Measurements from ENCODE around the gene SLC47A1.

SLC47A1 gene

DNA sequence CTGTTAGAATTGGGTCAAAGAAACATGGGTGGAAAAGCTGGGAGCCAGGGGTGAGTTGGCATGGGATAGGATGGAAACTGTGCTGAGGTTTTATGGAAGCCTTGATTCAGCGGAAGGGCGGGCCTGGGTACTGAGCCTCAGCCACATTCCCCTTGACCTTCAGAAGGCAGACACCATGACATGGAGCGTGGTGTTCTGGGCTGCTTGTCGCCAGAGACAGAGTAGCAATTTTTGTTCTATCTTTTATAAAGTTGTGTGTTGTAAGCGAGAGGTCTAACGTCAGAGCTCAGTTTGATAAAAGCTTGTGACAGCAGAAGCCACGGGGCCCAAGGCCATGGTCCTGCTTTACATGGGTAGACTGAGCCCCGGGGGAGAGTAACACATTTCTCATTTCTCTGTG, 50.2 kb downstream of the SLC47A1 start:
- H3K27ac ChIP-seq (ENCODE audit: low read depth, low read length), result no peak overlapping the region
- no peaks in the 10 kb centered on the region for H3K36me3 ChIP-seq (ENCODE audit: insufficient read depth, low read length)
- no peaks in the 10 kb centered on the region for H3K9me3 ChIP-seq (ENCODE audit: low read length)
- H3K27me3 ChIP-seq (ENCODE audit: control insufficient read depth in 1 of 2, insufficient read depth in 2 of 2, low read length in 2 of 2), result peaks cover 0 to 4% of the 10 kb centered on the region in 2 donors
- peaks cover 6% of the 10 kb centered on the region for H3K4me1 ChIP-seq (ENCODE audit: insufficient read depth, low read length)
- no peak overlapping the region for H3K4me3 ChIP-seq (ENCODE audit: low read depth in 1 of 2, low read length in 2 of 2)
- no peak overlapping the region for H3K9ac ChIP-seq (ENCODE audit: low read length)

DNA sequence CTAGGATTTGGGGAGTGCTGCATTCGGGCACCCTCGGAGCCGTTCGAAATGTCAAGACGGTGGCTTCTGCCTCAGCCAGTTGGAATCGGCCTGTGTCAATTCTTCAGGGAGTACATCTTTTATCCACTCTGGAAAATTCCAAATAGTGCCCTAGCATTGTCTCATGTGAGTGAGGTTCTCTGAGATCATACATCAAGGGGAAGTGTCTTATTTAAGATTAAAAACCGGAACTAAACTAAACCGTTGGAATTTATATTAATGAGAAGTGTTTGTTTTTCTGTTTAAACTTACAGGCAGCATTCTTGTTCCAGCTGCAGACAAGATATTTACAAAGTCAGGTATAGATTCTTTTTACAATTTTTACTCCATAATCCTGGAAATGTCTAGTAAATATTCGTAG, 56.8 kb downstream of the SLC47A1 start:
- H3K4me3 ChIP-seq (ENCODE audit: low read depth in 1 of 2, low read length in 2 of 2), result no peak overlapping the region
- H3K27me3 ChIP-seq (ENCODE audit: control insufficient read depth in 1 of 2, insufficient read depth in 2 of 2, low read length in 2 of 2), result no peaks in the 10 kb centered on the region
- H3K27ac ChIP-seq (ENCODE audit: low read depth, low read length), result no peak overlapping the region
- H3K9me3 ChIP-seq (ENCODE audit: low read length), result no peaks in the 10 kb centered on the region
- H3K9ac ChIP-seq (ENCODE audit: low read length), result no peak overlapping the region
- no peaks in the 10 kb centered on the region for H3K4me1 ChIP-seq (ENCODE audit: insufficient read depth, low read length)
- no peaks in the 10 kb centered on the region for H3K36me3 ChIP-seq (ENCODE audit: insufficient read depth, low read length)

GRCh38 chr17:19590912-19591551, 57.4 kb downstream of the SLC47A1 start:
- no peaks in the 10 kb centered on the region for H3K36me3 ChIP-seq (ENCODE audit: insufficient read depth, low read length)
- H3K9ac ChIP-seq (ENCODE audit: low read length), result no peak overlapping the region
- no peak overlapping the region for H3K27ac ChIP-seq (ENCODE audit: low read depth, low read length)
- no peak overlapping the region for H3K4me3 ChIP-seq (ENCODE audit: low read depth in 1 of 2, low read length in 2 of 2)
- no peaks in the 10 kb centered on the region for H3K27me3 ChIP-seq (ENCODE audit: control insufficient read depth in 1 of 2, insufficient read depth in 2 of 2, low read length in 2 of 2)
- H3K4me1 ChIP-seq (ENCODE audit: insufficient read depth, low read length), result no peaks in the 10 kb centered on the region
- no peaks in the 10 kb centered on the region for H3K9me3 ChIP-seq (ENCODE audit: low read length)

- no peaks in the 10 kb centered on the region for H3K9me3 ChIP-seq (ENCODE audit: low read length)
- no peaks in the 10 kb centered on the region for H3K27me3 ChIP-seq (ENCODE audit: control insufficient read depth in 1 of 2, insufficient read depth in 2 of 2, low read length in 2 of 2)
- no peak overlapping the region for H3K9ac ChIP-seq (ENCODE audit: low read length)
- H3K4me1 ChIP-seq (ENCODE audit: insufficient read depth, low read length), result no peaks in the 10 kb centered on the region
- no peak overlapping the region for H3K4me3 ChIP-seq (ENCODE audit: low read depth in 1 of 2, low read length in 2 of 2)
- H3K27ac ChIP-seq (ENCODE audit: low read depth, low read length), result no peak overlapping the region
- H3K36me3 ChIP-seq (ENCODE audit: insufficient read depth, low read length), result no peaks in the 10 kb centered on the region
These were observed 58.7 kb downstream of the SLC47A1 start for GRCh38 chr17:19592316-19592715.

GRCh38 chr17:19596869-19597268, 63.2 kb downstream of the SLC47A1 start:
- Histone ChIP-seq H3K9ac (ENCODE audit: low read length) (no peak overlapping the region), H3K9me3 (ENCODE audit: low read length) (no peaks in the 10 kb centered on the region), H3K36me3 (ENCODE audit: insufficient read depth, low read length) (no peaks in the 10 kb centered on the region), H3K27me3 (ENCODE audit: control insufficient read depth in 1 of 2, insufficient read depth in 2 of 2, low read length in 2 of 2) (no peaks in the 10 kb centered on the region), H3K4me1 (ENCODE audit: insufficient read depth, low read length) (no peaks in the 10 kb centered on the region), H3K4me3 (ENCODE audit: low read depth in 1 of 2, low read length in 2 of 2) (no peak overlapping the region), H3K27ac (ENCODE audit: low read depth, low read length) (no peak overlapping the region)

DNA sequence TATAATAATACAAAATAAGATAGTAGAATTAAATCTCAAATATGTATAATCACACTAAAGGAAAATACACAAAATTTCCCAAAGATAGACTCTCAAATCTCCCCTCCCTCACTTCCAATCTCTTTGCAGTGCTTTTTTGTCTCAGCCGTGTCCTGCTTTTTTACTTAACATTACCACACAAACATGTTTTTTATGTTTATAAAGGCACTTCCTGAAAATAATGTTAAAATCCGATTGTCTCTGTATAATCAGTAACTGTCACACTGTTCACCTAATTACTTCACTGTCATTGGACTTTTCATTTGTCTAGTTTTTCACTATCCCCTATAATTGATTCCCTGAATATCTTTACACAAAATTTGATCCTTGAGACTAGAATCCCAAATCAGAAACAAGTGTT, 76.7 kb downstream of the SLC47A1 start:
- Histone ChIP-seq H3K27me3 (ENCODE audit: control insufficient read depth in 1 of 2, insufficient read depth in 2 of 2, low read length in 2 of 2) (no peaks in the 10 kb centered on the region), H3K9ac (ENCODE audit: low read length) (no peak overlapping the region), H3K27ac (ENCODE audit: low read depth, low read length) (no peak overlapping the region), H3K36me3 (ENCODE audit: insufficient read depth, low read length) (no peaks in the 10 kb centered on the region), H3K9me3 (ENCODE audit: low read length) (no peaks in the 10 kb centered on the region), H3K4me1 (ENCODE audit: insufficient read depth, low read length) (peaks cover 9% of the 10 kb centered on the region), H3K4me3 (ENCODE audit: low read depth in 1 of 2, low read length in 2 of 2) (no peak overlapping the region)

DNA sequence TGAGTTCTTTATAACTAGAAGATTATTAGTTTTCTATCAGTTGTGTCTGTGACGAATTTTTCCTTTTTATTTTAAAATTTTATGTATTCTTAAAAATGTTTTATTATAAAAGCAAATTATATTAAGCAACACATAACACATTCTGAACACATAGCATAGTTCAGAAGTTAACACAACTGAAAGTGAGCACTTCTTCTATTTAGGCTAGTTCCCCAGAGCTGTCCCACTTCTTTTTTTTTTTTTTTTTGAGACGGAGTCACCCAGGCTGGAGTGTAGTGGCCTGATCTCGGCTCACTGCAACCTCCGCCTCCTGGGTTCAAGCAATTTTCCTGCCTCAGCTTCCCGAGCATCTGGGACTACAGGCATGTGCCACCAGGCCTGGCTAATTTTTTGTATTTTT, 77.2 kb downstream of the SLC47A1 start:
- no peaks in the 10 kb centered on the region for H3K36me3 ChIP-seq (ENCODE audit: insufficient read depth, low read length)
- no peak overlapping the region for H3K27ac ChIP-seq (ENCODE audit: low read depth, low read length)
- H3K9me3 ChIP-seq (ENCODE audit: low read length), result no peaks in the 10 kb centered on the region
- no peak overlapping the region for H3K4me3 ChIP-seq (ENCODE audit: low read depth in 1 of 2, low read length in 2 of 2)
- H3K9ac ChIP-seq (ENCODE audit: low read length), result no peak overlapping the region
- peaks cover 9% of the 10 kb centered on the region for H3K4me1 ChIP-seq (ENCODE audit: insufficient read depth, low read length)
- H3K27me3 ChIP-seq (ENCODE audit: control insufficient read depth in 1 of 2, insufficient read depth in 2 of 2, low read length in 2 of 2), result no peaks in the 10 kb centered on the region

DNA sequence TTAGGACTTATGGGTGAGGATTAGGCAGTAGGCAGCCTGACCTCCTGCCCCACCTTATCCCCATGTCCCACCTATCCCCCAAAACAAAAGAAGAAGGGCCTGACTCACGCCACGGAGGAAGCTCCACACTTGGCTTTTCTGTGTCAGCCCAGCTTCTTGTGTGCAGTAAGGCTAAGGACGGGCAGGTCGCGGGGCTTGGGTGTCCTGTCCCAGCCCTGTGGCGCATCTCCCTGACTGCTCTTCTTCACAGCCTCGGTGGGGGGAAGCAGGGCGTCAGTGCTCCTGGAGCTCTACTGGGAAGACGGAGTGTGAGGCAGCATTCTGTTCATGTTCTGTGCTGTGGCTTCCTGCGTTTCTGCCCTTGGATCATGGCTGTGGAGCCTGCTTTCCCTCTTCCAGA, 80.3 kb downstream of the SLC47A1 start:
- H3K4me3 ChIP-seq (ENCODE audit: low read depth in 1 of 2, low read length in 2 of 2), result no peak overlapping the region
- H3K27me3 ChIP-seq (ENCODE audit: control insufficient read depth in 1 of 2, insufficient read depth in 2 of 2, low read length in 2 of 2), result no peaks in the 10 kb centered on the region
- H3K27ac ChIP-seq (ENCODE audit: low read depth, low read length), result no peak overlapping the region
- H3K9ac ChIP-seq (ENCODE audit: low read length), result no peak overlapping the region
- H3K4me1 ChIP-seq (ENCODE audit: insufficient read depth, low read length), result peaks cover 9% of the 10 kb centered on the region
- peaks cover 6% of the 10 kb centered on the region for H3K9me3 ChIP-seq (ENCODE audit: low read length)
- H3K36me3 ChIP-seq (ENCODE audit: insufficient read depth, low read length), result no peaks in the 10 kb centered on the region

DNA sequence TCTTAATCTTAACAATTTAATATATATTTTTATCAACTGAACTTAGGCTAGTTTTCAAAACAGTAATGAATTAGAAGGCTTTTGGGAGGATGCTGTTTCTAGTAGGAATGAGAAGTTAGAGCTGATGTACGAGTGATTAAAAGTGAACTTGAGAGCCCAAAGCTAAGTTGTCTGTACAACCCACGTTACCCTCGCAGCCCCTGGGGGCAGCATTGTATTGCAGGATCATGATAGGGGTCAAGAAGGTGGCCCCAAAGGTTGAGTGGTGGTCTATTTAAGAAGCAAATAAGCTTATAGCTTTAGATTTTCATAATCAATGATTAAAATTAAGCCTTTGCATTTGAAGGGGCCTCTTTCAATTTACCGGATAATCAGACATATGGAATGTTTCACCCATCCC, 81.2 kb downstream of the SLC47A1 start:
- Histone ChIP-seq H3K36me3 (ENCODE audit: insufficient read depth, low read length) (no peaks in the 10 kb centered on the region), H3K9me3 (ENCODE audit: low read length) (peaks cover 15% of the 10 kb centered on the region), H3K4me1 (ENCODE audit: insufficient read depth, low read length) (peaks cover 9% of the 10 kb centered on the region), H3K27ac (ENCODE audit: low read depth, low read length) (no peak overlapping the region), H3K9ac (ENCODE audit: low read length) (no peak overlapping the region), H3K27me3 (ENCODE audit: control insufficient read depth in 1 of 2, insufficient read depth in 2 of 2, low read length in 2 of 2) (no peaks in the 10 kb centered on the region), H3K4me3 (ENCODE audit: low read depth in 1 of 2, low read length in 2 of 2) (no peak overlapping the region)

DNA sequence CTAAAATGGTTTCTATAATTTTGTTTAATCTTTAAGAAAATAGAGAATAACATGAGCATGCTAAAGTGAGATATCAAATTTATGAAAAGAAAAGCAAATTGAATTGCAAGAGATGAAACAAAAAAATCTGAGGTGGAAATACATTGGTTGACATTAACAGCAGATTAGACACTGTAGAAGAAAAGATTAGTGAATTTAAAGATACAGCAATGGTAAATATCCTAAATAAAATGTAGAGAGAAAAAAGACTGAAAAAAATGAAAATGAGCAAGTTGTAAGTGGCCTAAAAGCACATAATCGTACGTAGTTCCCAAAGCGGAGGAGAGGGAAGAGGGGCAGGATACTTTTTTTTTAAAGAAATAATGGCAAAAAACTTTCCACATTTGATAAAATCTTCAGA, 84.4 kb downstream of the SLC47A1 start:
- Histone ChIP-seq H3K4me1 (ENCODE audit: insufficient read depth, low read length) (peaks cover 9% of the 10 kb centered on the region), H3K9ac (ENCODE audit: low read length) (no peak overlapping the region), H3K9me3 (ENCODE audit: low read length) (peaks cover 21% of the 10 kb centered on the region), H3K27me3 (ENCODE audit: control insufficient read depth in 1 of 2, insufficient read depth in 2 of 2, low read length in 2 of 2) (no peaks in the 10 kb centered on the region), H3K4me3 (ENCODE audit: low read depth in 1 of 2, low read length in 2 of 2) (no peak overlapping the region), H3K36me3 (ENCODE audit: insufficient read depth, low read length) (no peaks in the 10 kb centered on the region), H3K27ac (ENCODE audit: low read depth, low read length) (no peak overlapping the region)

DNA sequence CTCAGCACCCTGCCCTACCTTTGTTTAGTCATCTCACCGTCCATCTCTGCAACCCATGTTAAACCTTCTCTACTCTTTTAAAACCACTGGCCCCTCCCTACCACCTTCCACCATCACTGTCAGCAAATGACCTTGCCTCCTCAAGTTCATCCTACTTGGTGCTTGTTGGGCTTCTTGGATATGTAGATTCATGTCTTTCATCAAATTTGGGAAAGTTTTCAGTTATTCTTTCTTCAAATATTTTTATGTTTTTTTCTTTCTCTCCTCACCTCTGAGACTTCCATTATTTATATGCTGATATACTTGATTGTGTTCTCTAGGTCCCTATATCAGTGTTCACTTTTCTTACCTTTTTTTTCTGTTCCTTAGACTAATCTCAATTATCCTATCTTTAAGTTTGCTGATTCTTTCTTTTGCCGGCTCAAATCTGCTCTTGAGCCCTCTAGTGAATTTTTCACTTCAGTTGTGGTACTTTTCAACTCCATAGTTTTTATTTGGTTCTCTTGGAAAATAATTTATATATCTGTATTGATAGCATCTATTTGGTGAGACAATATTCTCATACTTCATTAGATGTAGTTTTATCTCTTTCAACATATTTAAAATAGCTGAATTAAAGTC, 86.2 kb downstream of the SLC47A1 start:
- no peaks in the 10 kb centered on the region for H3K36me3 ChIP-seq (ENCODE audit: insufficient read depth, low read length)
- H3K4me3 ChIP-seq (ENCODE audit: low read depth in 1 of 2, low read length in 2 of 2), result no peak overlapping the region
- H3K27ac ChIP-seq (ENCODE audit: low read depth, low read length), result no peak overlapping the region
- no peak overlapping the region for H3K9ac ChIP-seq (ENCODE audit: low read length)
- peaks cover 21% of the 10 kb centered on the region for H3K9me3 ChIP-seq (ENCODE audit: low read length)
- H3K27me3 ChIP-seq (ENCODE audit: control insufficient read depth in 1 of 2, insufficient read depth in 2 of 2, low read length in 2 of 2), result no peaks in the 10 kb centered on the region
- H3K4me1 ChIP-seq (ENCODE audit: insufficient read depth, low read length), result no peaks in the 10 kb centered on the region

DNA sequence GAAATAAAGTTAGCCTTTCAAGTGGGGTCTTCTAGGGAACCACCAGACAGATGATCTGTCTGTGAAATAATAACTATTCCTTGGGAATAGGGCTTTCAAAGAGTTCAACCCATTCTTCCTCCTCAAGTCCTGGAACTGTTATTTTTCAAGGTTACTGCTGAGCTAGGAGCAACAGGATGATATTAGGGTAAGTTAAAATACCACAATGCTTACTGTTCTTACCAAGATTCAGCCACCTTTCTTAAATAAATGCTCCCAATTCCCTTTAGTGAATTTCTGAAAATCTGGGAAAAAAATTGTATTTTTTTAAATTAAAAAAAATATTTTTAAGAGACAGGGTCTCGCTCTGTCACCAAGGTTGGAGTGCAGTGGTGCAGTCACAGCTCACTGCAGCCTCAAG, 88.0 kb downstream of the SLC47A1 start:
- no peak overlapping the region for H3K4me3 ChIP-seq (ENCODE audit: low read depth in 1 of 2, low read length in 2 of 2)
- H3K4me1 ChIP-seq (ENCODE audit: insufficient read depth, low read length), result no peaks in the 10 kb centered on the region
- no peak overlapping the region for H3K9ac ChIP-seq (ENCODE audit: low read length)
- no peaks in the 10 kb centered on the region for H3K36me3 ChIP-seq (ENCODE audit: insufficient read depth, low read length)
- H3K27ac ChIP-seq (ENCODE audit: low read depth, low read length), result no peak overlapping the region
- peaks cover 21% of the 10 kb centered on the region for H3K9me3 ChIP-seq (ENCODE audit: low read length)
- no peaks in the 10 kb centered on the region for H3K27me3 ChIP-seq (ENCODE audit: control insufficient read depth in 1 of 2, insufficient read depth in 2 of 2, low read length in 2 of 2)
